Measurements from ENCODE around the gene LMOD3. TPM values are rescaled to one million over a fixed set of nuclear protein-coding genes. Genes with fewer than 3 reads are reported as not detected.

Gene LMOD3
- total and polyA plus RNA-seq, 3 donors from 2014 or later: 0.55 TPM; not detected in 2

DNA sequence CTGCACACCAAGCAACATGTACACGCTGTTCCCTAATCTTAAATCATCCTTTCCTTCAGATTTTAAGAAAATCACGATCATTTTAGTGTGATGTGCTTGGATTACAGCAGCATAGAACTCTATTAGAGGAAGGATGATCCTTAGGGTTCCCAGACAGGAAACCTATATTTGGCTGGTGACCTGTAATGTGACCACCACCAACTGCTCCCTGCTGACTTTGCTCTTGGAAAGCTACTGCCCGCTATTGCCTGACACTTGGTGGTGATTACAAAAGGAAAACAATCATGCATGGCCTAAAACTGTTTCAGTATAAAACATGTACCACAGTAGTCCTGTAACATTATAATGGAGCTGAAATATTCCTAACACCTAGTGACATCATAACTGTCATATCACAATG lies 27.2 kb upstream of the LMOD3 start:
- intact Hi-C loops (cut with DNase I; ENCODE audit: low total_unique reads): no loop called here
- H3K27me3 ChIP-seq: no peaks in the 10 kb centered on the region
- no peaks in the 10 kb centered on the region for H3K36me3 ChIP-seq (ENCODE audit: low read depth, missing control alignments)
- H3K27ac ChIP-seq: no peak overlapping the region
- 83 to 90% methylated on average over 3 of the region's 3 CpGs for WGBS, 2 donors
- TF ChIP-seq, protein P1, sequence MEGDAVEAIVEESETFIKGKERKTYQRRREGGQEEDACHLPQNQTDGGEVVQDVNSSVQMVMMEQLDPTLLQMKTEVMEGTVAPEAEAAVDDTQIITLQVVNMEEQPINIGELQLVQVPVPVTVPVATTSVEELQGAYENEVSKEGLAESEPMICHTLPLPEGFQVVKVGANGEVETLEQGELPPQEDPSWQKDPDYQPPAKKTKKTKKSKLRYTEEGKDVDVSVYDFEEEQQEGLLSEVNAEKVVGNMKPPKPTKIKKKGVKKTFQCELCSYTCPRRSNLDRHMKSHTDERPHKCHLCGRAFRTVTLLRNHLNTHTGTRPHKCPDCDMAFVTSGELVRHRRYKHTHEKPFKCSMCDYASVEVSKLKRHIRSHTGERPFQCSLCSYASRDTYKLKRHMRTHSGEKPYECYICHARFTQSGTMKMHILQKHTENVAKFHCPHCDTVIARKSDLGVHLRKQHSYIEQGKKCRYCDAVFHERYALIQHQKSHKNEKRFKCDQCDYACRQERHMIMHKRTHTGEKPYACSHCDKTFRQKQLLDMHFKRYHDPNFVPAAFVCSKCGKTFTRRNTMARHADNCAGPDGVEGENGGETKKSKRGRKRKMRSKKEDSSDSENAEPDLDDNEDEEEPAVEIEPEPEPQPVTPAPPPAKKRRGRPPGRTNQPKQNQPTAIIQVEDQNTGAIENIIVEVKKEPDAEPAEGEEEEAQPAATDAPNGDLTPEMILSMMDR (IDR thresholded peaks at IDR 0.05): no peak
- no peak for TF ChIP-seq POLR2A (IDR thresholded peaks at IDR 0.05)
- H3K4me1 ChIP-seq: no peaks in the 10 kb centered on the region
- DNase-seq: no peak
- no peak overlapping the region for H3K4me3 ChIP-seq
- H3K9me3 ChIP-seq: no peaks in the 10 kb centered on the region

DNA sequence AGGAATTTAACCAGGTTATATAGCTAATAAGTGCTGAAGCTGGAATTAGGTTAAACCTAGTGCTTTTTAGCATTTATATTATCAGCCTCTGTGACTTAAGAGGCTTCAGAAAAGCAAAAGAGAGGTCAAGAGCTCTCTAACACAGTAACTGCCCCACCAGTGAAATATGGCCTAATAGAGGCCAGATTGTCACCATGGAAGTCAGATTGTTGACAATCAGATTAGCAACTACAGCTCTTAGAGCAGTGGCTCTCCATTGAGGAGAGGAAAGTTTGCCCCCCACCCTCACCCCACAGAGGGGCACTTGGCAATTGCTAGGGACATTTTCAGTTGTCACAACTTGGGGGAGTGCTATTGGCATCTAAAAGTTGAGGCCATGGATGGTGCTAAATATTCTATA lies 23.3 kb upstream of the LMOD3 start:
- TF ChIP-seq, protein P1 (IDR thresholded peaks at IDR 0.05): no peak
- no peak for TF ChIP-seq POLR2A (IDR thresholded peaks at IDR 0.05)

DNA sequence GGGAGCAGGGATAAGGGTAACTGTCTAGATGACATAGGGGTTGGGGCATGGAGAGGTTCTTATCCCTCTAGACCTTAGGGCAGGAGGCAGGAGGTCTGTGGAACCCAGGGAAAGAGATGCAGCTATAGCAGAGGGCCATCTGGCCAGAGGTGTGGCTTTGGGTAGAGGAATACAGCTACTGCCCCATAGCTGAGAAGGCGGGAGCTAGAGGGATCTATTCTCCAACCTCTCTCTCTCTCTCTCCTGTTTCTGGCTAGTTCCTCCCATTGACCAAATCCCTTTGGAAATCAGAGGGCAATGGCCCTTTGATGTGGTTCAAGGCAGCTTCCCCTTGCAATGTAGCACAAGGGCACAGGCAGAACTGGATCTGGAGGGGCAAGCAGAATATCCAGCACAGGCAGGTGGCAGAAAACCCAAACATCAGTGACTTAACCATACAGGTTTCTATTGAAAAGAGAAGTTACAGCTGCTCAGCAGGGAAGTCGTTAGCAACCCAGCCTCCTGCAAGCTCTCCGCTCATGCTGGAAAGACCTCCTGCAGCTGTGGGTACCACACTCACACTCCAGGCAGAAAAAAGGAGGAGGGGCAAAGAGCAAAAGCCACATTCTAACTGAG lies 22.3 kb upstream of the LMOD3 start:
- Histone ChIP-seq H3K9me3 (no peaks in the 10 kb centered on the region), H3K4me1 (no peaks in the 10 kb centered on the region), H3K4me3 (no peak overlapping the region), H3K27ac (no peak overlapping the region), H3K27me3 (no peaks in the 10 kb centered on the region), H3K36me3 (ENCODE audit: low read depth, missing control alignments) (no peaks in the 10 kb centered on the region)
- intact Hi-C loops (cut with DNase I; ENCODE audit: low total_unique reads): no loop called here
- DNase-seq: no peak
- 74 to 93% methylated on average over 3 of the region's 3 CpGs for WGBS, 2 donors
- TF ChIP-seq, protein P1 (IDR thresholded peaks at IDR 0.05): no peak
- no peak for TF ChIP-seq POLR2A (IDR thresholded peaks at IDR 0.05)

More for the DNA sequence above, 23.3 kb upstream of the LMOD3 start:
- DNase-seq: no peak
- Histone ChIP-seq H3K4me1 (no peaks in the 10 kb centered on the region), H3K4me3 (no peak overlapping the region), H3K9me3 (no peaks in the 10 kb centered on the region), H3K27me3 (no peaks in the 10 kb centered on the region), H3K27ac (no peak overlapping the region), H3K36me3 (ENCODE audit: low read depth, missing control alignments) (no peaks in the 10 kb centered on the region)
- intact Hi-C loops (cut with DNase I; ENCODE audit: low total_unique reads): no loop called here

DNA sequence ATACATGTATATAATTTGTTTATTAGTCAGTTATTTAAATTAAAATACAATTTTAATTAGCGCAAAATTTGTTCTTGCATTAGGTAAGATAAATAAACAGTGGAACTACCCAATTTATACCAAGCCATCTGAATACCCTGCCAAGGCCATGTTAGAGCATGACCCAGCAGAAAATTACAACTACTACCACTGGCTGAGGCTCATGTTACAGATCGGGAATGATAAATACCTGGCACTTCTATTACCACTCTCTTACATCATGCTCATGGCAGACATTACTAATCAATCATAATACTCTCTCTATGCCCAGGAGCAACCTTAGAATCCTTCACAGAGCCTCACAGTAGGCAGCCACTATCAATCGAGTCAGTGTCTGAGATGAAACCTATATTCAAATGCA lies 21.2 kb upstream of the LMOD3 start:
- Histone ChIP-seq H3K4me3 (no peak overlapping the region), H3K27ac (no peak overlapping the region), H3K4me1 (no peaks in the 10 kb centered on the region), H3K27me3 (no peaks in the 10 kb centered on the region), H3K36me3 (ENCODE audit: low read depth, missing control alignments) (no peaks in the 10 kb centered on the region), H3K9me3 (no peaks in the 10 kb centered on the region)
- no peak for DNase-seq
- intact Hi-C loops (cut with DNase I; ENCODE audit: low total_unique reads): no loop called here
- 89 to 90% methylated on average over 3 of the region's 3 CpGs for WGBS, 2 donors
- TF ChIP-seq, protein P1 (IDR thresholded peaks at IDR 0.05): no peak
- no peak for TF ChIP-seq POLR2A (IDR thresholded peaks at IDR 0.05)

DNA sequence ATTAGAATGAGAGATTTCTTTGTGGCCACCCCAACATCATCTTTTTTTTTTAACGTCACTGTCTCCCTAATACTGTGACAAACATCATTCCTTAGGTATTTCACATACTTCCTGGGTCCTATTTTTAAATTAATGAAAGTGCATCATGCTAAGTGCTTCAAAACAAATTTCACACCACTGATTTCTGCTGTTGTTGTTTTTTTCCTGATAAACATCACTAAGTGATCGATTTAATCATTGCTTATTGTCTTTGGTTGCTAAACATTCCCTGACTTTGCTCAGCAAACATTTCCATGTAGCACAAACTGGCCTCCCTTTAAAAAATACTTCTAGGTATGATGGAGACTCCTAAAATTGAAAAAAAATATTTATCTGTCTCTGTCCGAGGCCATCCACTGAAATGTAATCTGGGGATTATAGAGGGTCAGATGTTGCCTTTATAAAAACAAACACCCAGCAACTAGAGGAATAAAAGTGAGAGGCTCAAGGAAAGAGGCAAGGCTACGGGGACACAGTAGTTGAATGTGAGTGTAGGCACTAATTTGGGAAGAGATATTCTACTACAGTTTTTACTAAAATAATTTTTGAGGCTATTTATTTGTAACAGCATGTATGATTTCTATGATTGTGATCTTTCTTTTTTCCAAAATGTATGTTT lies 20.5 kb upstream of the LMOD3 start:
- WGBS, 2 donors: 81 to 84% methylated on average over 4 of the region's 4 CpGs
- no peak for DNase-seq
- intact Hi-C loops (cut with DNase I; ENCODE audit: low total_unique reads): no loop called here
- Histone ChIP-seq H3K4me1 (no peaks in the 10 kb centered on the region), H3K9me3 (no peaks in the 10 kb centered on the region), H3K36me3 (ENCODE audit: low read depth, missing control alignments) (no peaks in the 10 kb centered on the region), H3K27me3 (no peaks in the 10 kb centered on the region), H3K27ac (no peak overlapping the region), H3K4me3 (no peak overlapping the region)
- TF ChIP-seq, protein P1 (IDR thresholded peaks at IDR 0.05): no peak
- no peak for TF ChIP-seq POLR2A (IDR thresholded peaks at IDR 0.05)

Measured in testis (tissue), 3 donors.